A204.1 (cell line): ENCODE results near the gene NTNG2.

Experiments used
- FAIRE-seq: peaks from 2 replicates; lab custom pipeline; 2012; peaks lifted over from hg19 to GRCh38; lab: Jason Lieb, UNC

NTNG2 gene

DNA sequence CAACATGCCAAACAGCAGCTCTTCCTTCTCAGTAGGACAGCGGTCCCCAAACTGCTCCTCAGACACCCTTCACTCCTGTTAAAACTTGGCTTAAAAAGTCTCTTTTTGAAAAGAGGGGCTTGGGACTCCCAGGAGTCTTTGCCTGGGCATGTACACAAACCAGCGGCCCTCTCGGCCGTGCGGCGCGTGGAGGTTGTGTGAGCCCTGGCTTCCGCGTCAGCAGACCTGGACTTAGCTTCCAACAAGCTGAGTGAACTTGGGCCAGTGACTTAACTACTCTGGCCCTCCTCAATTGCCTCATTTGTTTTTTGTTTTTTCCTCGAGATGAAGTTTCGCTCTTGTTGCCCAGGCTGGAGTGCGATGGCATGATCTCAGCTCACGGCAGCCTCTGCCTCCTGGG lies 15.3 kb upstream of the NTNG2 start:
- no peak for FAIRE-seq

DNA sequence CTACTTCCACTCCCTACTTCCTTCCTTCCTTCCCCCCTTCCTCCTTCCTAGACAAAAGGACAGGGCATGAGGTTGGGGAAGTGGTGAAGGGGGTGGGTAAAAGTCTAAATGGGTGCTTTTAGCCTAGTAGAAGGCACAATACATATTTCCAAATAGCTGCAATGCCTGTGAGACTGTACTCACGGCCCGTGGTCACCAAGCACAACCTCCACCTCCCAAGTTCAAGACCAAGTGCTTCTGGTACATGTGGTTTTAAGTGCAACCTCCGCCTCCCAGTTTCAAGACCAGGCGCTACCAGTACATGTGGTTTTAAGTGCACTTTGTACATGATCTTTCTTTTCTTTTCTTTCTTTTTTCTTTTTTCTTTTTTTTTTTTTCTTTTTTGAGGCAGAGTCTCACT lies 14.5 kb upstream of the NTNG2 start:
- no peak for FAIRE-seq

DNA sequence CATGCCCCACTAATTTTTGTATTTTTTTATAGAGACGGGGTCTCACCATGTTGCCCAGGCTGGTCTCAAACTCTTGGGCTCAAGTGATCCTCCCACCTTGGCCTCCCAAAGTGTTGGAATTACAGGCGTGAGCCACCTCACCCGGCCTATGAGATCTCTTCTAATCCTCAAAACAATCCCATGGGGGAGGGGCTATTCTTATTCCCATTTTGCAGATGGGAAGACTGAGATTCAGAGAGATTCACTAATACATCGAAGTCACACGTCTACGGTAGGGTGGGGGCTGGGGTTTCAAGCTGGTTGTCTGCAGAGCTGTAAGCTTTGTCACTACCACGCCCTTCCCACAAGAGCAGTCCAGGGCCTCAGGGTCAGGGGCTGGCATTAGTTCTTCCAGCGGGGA lies 14.0 kb upstream of the NTNG2 start:
- no peak for FAIRE-seq

DNA sequence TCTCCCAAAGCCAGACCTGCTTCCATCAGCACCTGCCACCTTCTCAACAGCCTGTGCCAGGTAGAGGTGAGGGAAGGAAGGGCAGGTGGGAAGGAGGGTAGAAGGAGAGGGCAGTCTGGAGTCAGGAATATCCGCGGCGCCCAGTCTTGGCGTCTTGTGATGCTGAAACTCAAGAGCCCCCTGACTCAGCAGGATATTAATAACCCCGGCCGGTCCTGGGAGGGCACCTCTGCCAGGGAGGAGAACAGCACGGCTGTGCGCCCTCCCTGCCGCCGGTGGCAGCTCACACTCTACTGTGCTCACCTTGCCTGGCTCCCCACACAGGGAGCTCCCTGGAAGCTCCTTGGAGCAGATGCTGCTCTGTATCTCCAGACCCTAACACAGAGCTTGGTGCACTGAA lies 11.6 kb upstream of the NTNG2 start:
- no peak for FAIRE-seq

DNA sequence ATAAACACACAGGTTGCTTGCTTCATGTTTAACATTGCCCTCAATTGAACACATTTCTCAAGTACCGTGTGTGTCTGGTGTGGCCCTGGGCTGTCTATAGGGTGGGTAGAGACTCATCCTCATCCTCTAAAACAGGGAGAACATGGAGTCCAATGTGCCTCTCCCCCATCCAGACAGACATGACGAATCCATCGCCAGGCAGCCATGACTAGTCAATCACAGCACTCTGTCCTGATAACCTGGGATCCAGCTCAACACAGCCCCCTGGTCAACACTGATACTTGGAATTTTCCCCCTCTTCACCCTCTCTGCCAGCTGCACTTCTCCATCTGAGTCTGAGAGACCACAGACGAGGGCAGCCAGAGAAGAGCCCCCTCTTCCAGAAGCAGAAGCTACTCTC lies 10.7 kb upstream of the NTNG2 start:
- FAIRE-seq: no peak

DNA sequence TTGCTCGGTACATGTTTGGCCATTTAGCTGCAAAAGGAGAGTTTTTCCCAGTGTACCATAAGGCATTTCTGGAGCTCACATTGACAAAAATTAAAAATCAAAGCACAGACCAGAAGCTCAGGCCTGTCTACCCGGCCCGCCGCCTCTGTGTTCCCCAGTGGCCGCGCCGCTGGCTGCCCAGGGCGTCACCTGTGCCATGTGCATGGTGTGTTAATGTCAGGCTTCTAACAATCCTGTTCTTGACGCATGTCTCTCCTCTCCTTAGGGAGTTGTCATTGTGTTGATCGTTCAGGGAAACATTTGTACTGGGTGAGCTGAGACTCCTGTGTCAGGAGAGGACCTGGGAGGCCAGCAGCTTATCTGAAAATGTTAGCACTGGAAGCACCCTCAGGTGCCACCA lies 9.6 kb upstream of the NTNG2 start:
- FAIRE-seq: no peak

DNA sequence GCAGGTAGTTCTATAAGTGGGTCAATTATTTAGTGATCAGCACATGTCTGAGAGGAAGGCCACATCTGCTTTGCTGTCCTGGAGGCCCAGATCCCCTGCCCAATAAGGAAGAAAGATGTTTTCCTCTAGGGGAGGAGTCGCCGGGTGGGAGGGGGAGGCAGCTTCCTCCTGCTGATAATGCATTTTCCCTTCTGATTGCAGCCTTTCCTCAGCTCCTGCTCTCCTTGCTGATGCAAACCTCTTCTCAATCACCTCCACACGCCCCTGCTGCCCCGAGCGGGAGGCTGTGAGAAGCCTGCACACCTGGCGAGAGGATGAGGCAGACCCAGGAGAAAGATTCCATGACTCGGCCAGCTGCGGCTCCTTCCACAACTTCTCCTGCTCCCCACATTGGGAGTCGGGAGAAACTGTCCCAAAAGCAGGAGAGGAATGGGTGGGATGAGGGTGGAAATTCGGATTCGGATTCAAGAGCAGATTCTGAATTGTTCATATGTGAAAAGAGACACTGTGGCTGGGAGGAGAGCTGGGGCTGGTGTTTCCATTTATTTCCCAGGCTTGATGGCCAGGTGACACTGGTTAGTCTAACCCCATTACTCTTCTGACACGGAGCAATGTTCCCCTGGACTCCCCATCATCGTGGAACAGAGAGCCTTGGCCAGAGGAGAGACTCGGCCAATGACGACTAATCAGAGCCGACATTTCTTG lies 6.8 kb upstream of the NTNG2 start:
- no peak for FAIRE-seq

DNA sequence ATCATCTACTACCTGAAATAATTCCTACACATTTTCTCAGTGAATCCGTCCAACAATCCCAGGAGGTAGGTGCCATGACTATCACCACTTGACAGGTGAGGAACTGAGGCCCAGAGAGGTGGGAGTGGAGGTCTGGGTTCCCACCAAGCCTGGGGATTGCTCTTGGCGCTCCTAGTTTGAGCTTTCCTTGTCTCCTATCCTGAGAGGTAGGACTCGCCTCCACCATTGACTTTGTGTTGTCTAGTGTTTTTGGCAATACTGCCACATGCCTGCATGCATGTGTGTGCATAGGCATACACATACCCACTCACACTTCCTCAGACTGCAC lies 6.3 kb upstream of the NTNG2 start:
- no peak for FAIRE-seq

DNA sequence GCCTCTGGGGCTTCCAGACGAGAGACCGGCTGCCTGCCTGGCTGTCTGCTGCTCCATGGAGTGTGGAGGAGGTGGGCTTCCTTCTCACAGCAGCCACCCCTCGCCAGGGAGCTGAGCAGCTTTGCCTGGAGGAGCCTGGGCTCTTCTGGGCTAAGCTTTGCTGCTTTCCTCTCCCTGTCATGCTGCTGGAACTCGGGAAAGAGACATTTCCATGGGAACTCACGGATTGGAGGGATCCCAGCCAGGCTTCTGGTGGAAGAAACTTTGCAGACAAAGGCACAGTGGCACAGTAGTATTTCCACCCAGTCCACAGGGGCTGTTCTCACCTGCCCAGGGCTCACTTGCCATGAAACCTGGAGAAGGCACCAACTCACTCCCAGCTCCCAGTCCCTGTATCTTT lies 5.6 kb upstream of the NTNG2 start:
- FAIRE-seq: no peak

DNA sequence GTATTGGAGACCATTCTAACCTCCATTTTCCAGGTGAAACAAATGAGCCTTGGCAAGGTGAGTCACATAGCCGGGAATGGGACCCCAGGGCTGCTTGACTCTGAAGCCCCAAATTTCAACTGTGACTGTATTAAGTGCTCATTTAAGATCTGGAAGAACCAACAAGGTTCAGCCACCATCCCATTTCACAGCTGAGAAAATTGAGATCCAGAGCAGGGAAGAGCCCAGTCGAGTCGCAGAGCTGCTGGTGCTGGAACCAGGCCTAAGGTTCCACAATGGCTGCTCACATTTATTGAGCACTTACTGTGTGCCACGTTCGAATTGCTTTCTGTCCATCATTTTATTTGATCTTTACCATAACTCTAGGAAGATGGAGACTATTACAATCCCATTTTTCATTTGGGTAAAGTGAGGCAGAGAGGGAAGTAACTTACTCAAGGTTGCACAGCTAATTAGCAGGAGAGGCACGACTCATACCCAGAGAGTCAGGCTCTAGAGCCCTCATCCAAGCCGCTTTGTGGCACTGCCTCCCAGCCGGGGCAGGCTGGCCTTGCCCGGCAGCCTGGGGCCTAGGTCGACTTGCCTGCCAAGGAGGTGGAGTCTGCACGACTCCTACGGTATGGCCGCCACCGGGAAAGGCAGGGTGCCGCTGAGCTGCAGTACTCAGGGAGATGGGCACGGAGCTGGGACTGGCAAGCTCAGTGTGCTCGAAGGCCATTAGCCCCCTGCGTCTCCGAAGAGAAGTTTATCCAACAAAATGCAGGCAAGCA lies 4.3 kb upstream of the NTNG2 start:
- no peak for FAIRE-seq

DNA sequence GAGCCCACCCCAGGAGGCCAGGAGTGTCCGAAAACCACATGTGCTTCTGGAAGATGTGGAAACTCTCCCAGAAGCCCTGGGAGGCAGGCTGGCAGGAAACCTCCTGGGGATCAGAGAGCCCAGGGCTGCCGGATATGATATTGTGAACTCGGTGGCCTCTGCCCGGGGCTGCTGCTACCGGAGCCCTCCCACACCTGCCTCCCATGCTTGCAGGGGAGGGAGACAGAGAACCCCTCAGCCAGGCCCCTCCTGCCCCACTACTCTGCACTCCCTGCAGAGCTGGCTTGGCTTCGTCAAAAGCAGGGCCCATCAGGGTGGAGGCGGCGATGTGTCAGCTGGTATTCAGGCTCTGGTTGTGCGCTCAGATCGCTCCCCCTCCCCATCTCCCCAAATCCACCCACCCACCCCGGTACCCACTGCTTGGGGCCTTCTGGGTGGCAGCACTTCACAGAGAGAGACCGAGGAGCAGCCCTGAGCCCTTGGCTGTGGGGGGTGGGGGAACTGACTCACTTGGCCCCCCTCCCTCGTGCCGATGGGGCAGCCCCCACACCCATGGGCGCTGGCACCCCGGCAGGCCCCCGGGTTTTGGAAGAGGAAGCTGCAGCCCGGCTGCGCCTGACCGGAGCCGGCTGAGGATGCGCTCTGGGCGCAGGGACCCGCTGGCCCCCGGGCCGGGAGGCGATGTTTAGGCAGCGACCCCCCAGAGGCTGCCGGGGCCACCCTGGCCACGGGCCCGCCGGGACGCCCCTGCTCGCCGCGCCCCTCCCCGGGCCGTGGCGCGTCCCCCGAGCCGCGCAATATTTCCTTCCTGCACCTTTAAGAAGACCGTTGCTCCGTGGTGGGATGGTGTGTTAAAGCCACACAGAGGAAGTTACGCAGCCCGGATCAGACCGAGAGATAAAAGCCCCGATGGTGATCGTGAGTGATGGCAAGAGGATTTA lies 786 bp upstream of the NTNG2 start:
- no peak for FAIRE-seq

DNA sequence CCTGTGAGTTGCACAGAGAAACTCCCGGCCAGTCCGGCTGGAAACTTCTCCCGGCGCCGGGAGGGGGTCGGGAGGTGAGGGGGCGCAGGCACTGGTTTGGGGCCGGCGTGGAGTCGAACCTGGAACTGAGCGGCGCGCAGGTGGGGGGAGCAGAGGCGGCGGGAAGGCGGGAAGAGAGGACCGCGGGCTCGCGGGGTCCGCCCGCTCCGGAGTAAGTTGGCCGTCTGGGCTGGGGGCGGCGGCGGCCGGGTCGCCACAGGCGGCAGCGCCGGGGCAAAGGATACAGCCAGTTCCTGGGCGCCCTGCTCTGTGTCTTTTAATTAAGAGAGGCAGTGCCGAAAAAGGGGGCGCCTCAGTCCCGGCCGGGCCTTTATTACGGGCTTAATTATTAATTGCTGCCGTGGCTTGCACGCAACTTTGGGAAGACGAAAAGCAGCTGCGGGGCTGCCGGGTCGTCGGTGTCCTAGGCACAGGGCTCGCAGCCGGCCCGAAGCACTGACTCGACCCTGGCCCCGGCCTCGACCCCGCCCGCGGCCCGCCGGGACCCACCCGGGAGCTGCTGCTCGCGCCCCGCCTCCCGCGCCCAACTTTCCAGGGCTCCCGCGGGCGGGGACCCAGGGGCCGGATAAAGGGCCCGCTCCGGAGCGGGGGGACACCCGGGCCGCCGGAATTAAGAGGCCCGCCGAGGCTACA lies 1.1 kb downstream of the NTNG2 start:
- FAIRE-seq: no peak

DNA sequence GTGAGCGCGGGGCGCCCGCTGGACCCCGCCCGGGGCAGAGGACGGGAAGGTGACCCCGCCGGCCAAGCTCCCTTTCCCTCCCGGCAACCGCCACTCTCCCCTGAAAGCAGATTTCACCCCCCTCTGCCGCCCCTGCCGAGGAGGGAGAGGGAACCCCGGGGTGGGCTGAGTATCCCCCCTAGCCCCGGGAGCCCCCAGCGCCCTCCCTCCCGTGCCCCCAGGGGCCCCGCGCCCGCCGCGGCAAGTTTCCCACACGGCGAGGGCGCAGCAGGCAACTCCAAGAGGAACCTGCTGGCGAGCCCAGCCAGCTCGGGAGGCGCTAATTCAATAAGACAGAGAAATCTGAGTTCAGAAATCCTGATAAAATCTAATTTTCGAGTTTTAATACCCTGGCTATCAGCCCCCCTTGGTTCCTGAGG lies 1.6 kb downstream of the NTNG2 start:
- no peak for FAIRE-seq

DNA sequence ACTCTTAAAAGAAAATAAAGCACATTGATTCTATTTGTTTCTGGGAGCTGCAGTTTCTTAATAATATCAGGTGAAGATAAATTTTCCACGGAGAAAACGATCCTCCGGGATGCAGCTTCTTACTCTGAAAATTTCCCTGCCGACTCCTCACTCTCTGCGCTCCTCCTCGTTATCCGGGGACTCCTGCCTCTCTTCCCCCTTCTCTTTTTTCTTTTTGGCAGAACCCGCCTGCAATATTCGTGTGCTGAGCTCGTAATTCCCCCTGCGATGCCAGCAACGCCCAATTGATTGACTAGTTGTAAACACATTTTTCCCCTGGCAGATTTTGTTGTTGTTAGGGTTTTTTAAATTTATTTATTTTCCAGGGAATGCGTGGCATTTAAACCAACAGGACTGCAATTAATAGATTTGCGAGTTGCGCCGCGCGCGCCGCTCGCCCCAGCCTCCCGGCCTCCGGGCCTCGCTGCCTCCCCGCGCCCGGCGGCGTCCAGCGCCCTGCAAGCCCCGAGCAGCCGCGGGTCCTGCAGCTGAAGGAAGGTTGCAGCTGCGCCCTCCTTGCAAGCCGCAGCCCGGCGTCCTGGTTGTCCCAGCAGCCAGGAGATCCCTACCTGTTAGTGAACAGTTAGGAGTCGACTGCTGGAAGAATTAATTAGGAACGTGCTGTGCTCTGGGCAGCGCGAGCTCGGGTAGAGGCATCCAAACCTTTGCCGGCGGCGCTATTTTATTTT lies 2.2 kb downstream of the NTNG2 start:
- no peak for FAIRE-seq

DNA sequence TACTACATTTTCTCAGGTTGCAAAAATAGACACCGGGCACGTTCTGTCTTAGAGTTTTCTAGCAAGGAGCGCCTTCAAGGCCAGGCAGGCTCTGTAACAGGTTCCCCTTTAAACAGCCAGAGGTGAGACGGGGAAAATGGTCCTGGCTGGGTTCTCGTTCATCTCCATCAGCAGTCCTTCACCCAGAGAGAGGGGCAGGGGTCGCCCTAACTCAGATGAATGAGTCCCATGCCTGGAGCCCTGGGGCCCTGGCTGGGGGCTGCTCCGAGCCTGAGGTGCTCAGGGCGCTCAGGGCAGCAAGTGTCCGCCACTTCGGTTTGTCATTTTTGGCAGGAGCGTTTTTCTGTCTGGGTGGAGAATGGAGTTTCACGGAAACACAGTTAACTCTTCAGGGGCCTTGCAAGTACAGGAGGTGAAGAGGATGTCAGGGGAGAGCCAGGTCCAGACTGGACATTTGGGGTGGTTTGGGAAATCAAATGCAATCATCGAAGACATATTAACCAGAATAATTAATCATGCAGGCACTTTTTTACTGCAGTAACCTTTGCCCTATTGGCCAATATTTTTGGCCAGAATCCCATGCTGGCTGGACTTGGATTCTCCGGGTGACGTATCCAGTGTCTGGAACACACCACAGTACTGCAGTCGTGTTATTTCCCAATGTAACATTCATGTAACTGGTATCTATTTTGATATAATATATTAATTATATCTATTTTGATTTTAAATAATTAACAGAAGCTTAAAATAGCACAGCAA lies 2.9 kb downstream of the NTNG2 start:
- FAIRE-seq: no peak

DNA sequence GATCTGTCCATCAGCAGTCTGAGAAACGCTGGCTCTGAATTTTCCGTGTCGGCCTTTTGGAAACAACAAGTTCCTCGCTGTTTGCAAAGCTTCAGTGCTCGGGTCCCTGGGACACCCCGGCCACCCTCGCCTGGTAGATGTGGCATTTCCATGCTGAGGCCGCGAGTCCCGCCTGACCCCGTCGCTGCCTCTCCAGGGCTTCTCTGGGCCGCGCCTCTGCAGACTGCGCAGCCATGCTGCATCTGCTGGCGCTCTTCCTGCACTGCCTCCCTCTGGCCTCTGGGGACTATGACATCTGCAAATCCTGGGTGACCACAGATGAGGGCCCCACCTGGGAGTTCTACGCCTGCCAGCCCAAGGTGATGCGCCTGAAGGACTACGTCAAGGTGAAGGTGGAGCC lies 4.7 kb downstream of the NTNG2 start:
- FAIRE-seq: no peak

DNA sequence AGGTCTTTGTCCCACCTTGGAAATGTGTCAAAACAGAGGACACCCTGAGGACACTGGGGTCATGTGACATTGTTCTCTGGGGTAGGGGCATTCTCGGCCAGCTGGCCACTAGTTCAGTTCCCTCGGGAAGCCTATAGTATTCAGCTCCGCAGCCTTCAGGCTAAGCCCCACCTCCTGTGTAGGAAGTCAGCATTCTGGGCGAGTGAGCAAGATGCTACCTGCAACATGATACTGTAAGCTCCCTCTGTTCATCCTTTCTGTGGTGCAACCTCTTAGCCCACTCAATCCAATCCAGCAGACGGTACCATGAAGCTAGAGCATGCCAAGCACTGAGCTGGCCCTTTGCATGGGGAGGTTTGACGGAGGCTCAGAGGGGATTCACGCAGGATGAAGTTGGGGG lies 5.3 kb downstream of the NTNG2 start:
- no peak for FAIRE-seq

DNA sequence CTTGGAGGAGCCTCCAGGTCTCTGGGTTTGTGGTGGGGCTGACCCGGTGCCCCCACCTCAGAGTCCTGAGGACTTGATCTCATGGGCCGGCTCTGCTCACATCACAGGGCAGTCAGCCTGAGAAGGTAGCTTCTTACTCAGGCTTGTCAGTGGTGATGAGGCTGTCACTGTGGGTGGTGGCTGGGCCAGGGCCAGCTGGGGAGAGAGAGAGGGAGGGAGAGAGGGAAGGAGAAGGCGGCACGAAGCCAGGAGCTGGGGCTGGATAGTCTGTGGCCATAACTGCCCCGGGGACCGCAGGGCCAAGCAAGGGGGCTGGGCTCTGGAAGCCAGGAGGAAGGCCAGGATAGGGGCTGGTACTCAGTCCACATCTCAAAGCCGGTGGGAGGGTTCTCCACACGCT lies 6.5 kb downstream of the NTNG2 start:
- FAIRE-seq: no peak

DNA sequence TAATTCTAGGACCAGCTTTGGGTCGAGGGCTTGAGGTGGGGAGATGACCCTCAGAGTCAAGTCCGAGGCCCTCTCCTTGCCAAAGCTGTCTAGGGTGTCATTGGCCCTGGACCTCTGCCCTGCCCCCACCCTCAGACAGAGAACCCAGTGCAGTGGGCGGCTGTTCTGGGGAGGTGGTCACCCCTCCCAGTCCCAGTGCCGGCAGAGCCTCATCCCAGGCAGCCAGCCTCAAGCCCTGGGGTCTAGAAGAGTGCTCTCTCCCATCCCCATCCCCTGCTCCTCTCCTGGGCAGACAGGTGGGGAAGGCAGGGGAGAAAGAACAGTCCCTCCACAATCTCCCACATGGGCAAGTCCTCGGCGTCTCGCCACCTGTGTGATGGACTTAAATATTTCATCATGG lies 7.0 kb downstream of the NTNG2 start:
- FAIRE-seq: no peak

DNA sequence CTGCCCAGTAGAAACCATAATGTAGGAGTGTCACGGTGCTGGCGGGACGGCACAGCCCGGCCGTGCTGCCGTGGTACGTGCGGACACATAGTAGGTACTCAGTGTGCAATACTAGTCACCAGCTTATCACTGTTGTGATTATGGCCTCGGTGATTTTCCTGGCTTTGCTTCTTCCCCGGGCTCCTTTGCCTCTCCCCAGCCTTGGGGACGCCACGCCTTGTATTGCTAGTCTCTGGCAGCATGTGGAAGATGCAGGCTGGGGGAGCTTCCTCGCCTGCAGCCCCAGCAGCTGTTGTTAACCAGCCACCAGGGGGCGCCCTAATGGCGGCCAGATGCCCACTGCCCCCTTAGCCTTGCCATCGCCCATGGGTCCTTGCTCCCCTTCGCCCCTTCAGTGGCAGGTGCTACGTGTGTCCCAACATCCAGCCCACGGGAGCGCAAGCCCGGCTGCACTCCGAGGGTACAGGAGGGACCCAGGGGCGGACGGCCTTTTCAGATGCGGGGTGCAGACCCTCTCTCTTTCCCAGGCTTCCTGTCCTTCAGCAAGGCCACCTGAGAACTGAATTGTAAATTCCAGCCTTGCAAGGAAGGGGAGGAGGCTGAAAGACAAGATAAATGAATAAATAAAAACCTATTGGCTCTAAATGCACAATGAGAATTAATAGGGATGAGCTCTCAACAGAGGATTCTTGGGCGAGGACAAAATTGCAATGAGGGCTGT lies 8.0 kb downstream of the NTNG2 start:
- no peak for FAIRE-seq
